GM23248 (cell line): Measurements from ENCODE around the gene SLC22A24. TPM values are rescaled to one million over a fixed set of nuclear protein-coding genes. Genes with fewer than 3 reads are reported as not detected.

Source experiments
- DNase-seq: peaks from one replicate; pipeline ENCODE4 v3.0.0-alpha.2; 2015
- H2AFZ ChIP-seq: fragments of 200-600 bp; sonication (generic); 2 replicates; pipeline ENCODE4 v1.6.1; 2016; ENCODE audit warnings: antibody characterized with exemption
- H3F3A ChIP-seq: fragments of 200-600 bp; sonication (generic); 2 replicates; pipeline ENCODE4 v1.6.1; 2016; ENCODE audit warnings: mild to moderate bottlenecking, antibody characterized with exemption, mixed run types; ENCODE audit not compliant: insufficient read depth
- H3K27ac ChIP-seq: fragments of 200-600 bp; sonication (generic); 2 replicates; pipeline ENCODE4 v1.5.1; 2016; ENCODE audit warnings: mild to moderate bottlenecking
- H3K27me3 ChIP-seq: fragments of 200-600 bp; sonication (generic); replicated peaks from 2 replicates; pipeline ENCODE4 v1.6.1; 2016; ENCODE audit warnings: mild to moderate bottlenecking; ENCODE audit not compliant: insufficient read depth
- H3K36me3 ChIP-seq: fragments of 200-600 bp; sonication (generic); 2 replicates; pipeline ENCODE4 v1.6.1; 2016; ENCODE audit warnings: low read depth, mild to moderate bottlenecking
- H3K4me1 ChIP-seq: fragments of 200-600 bp; sonication (generic); 2 replicates; pipeline ENCODE4 v1.6.1; 2016; ENCODE audit warnings: mild to moderate bottlenecking; ENCODE audit not compliant: insufficient read depth
- H3K4me2 ChIP-seq: fragments of 200-600 bp; sonication (generic); one replicate; pipeline ENCODE4 v1.6.1; 2016; ENCODE audit warnings: mild to moderate bottlenecking; ENCODE audit not compliant: unreplicated experiment
- H3K4me3 ChIP-seq: fragments of 200-600 bp; sonication (generic); 2 replicates; pipeline ENCODE4 v1.5.1; 2016; ENCODE audit warnings: mild to moderate bottlenecking
- H3K79me2 ChIP-seq: fragments of 200-600 bp; sonication (generic); 2 replicates; pipeline ENCODE4 v1.6.1; 2016; ENCODE audit warnings: mild to moderate bottlenecking; ENCODE audit not compliant: insufficient read depth
- H3K9ac ChIP-seq: fragments of 200-600 bp; sonication (generic); 2 replicates; pipeline ENCODE4 v1.6.1; 2016; ENCODE audit warnings: mild to moderate bottlenecking
- H3K9me2 ChIP-seq: fragments of 200-600 bp; sonication (generic); 2 replicates; pipeline ENCODE4 v1.6.1; 2016; ENCODE audit warnings: mixed run types, mild to moderate bottlenecking, moderate library complexity; ENCODE audit not compliant: insufficient read depth
- H3K9me3 ChIP-seq: fragments of 200-600 bp; sonication (generic); one replicate; pipeline ENCODE4 v1.6.1; 2017; ENCODE audit warnings: low read depth
- H4K20me1 ChIP-seq: fragments of 200-600 bp; sonication (generic); 2 replicates; pipeline ENCODE4 v1.6.0; 2016; ENCODE audit not compliant: insufficient read depth
- EZH2 ChIP-seq: fragments of 200-600 bp; sonication (generic); IDR thresholded peaks from 2 replicates; pipeline ENCODE4 v1.6.1; 2018; ENCODE audit warnings: antibody characterized with exemption, mild to moderate bottlenecking; ENCODE audit not compliant: insufficient read depth, poor library complexity, severe bottlenecking
- EZH2phosphoT487 ChIP-seq: fragments of 200-600 bp; sonication (generic); IDR thresholded peaks from 2 replicates; pipeline ENCODE4 v1.6.1; 2018; ENCODE audit warnings: antibody characterized with exemption, moderate library complexity, mild to moderate bottlenecking, low read depth; ENCODE audit not compliant: insufficient read depth
- WGBS, 2 experiments: methylation state at CpG; one replicate each; pipeline ENCODE4 v1.1.6; 2015 to 2017; ENCODE audit warnings: low lambda C conversion rate in 2 of 2, low coverage in 1 of 2; ENCODE audit errors: missing lambda C conversion rate in 2 of 2; 5-methylcytosine and 5-hydroxymethylcytosine counted together
- in situ Hi-C: fragments of 300-500 bp; cut with MboI; formaldehyde crosslinking; loops from 2 replicates; pipeline ENCODE4 v1.15.0; 2020
- polyA plus RNA-seq: library from polyadenylated mRNA; unstranded; fragments of >200 nt; fragmentation: Nextera tagmentation; extraction: Ambion mirVana; gene quantifications from 2 replicates; pipeline ENCODE4 v1.2.1, GENCODE V29; 2016
- total RNA-seq: library from RNA; depleted of rRNA; stranded (reverse); fragments of >200 nt; shearing (Covaris generic); gene quantifications from 2 replicates; pipeline ENCODE4 v1.2.3, GENCODE V29; 2014; rRNA removed

SLC22A24 gene
- total and polyA plus RNA-seq, 2 experiments from 2014 or later: not detected

- Histone ChIP-seq H3K27ac (no peak overlapping the region), H3K4me2 (no peak overlapping the region), H3K9ac (no peak overlapping the region), H3K36me3 (no peaks in the 10 kb centered on the region), H3K4me1 (no peaks in the 10 kb centered on the region), H3K4me3 (no peak overlapping the region), H3K79me2 (no peaks in the 10 kb centered on the region), H3F3A (no peaks in the 10 kb centered on the region), H2AFZ (no peak overlapping the region), H3K9me2 (no peaks in the 10 kb centered on the region), H3K9me3 (no peaks in the 10 kb centered on the region), H3K27me3 (peaks cover 31% of the 10 kb centered on the region), H4K20me1 (no peaks in the 10 kb centered on the region)
- WGBS, 2 experiments: 66 to 72% methylated on average over 4 of the region's 4 CpGs
- no peak for DNase-seq
- TF ChIP-seq EZH2phosphoT487 (no peak), EZH2 (no peak)
- in situ Hi-C loops: loop anchor here (10.0 kb wide), 1 partner anchor 192 kb away; no protein-coding TSS in a partner anchor
These were observed 111.6 kb downstream of the SLC22A24 start for GRCh38 chr11:63032457-63032856.

Other genes starting within 250 kb of the SLC22A24 start
- gene CHRM1, start 222.9 kb downstream of the SLC22A24 start, total RNA-seq: not detected in 2 replicates
- gene CHRM1, start 222.9 kb downstream of the SLC22A24 start, polyA plus RNA-seq: not detected in 2 replicates
- gene SLC22A6, start 159.3 kb downstream of the SLC22A24 start, total RNA-seq: not detected in 2 replicates
- not detected in 2 replicates for gene SLC22A6, start 159.3 kb downstream of the SLC22A24 start, polyA plus RNA-seq
- not detected in 2 replicates for gene SLC22A8, start 128.4 kb downstream of the SLC22A24 start, total RNA-seq
- not detected in 2 replicates for gene SLC22A8, start 128.4 kb downstream of the SLC22A24 start, polyA plus RNA-seq
- gene SLC22A25, start 99.4 kb upstream of the SLC22A24 start, total RNA-seq: not detected in 2 replicates
- not detected in 2 replicates for gene SLC22A25, start 99.4 kb upstream of the SLC22A24 start, polyA plus RNA-seq
- gene SLC22A9, start 225.6 kb upstream of the SLC22A24 start, total RNA-seq: not detected in 2 replicates
- not detected in 2 replicates for gene SLC22A9, start 225.6 kb upstream of the SLC22A24 start, polyA plus RNA-seq